GM21360 (cell line): ENCODE data around the gene PROX1.

Experiments
- ATAC-seq: cut with Tn5 transposase; IDR thresholded peaks from one replicate; pipeline ENCODE4 v1.9.1; 2021; ENCODE audit warnings: mild to moderate bottlenecking, moderate library complexity; ENCODE audit not compliant: unreplicated experiment

The PROX1 gene

GRCh38 chr1:213979751-213980586 is 7.8 kb upstream of the PROX1 start:
- ATAC-seq = no peak

GRCh38 chr1:213980906-213981305 is 6.9 kb upstream of the PROX1 start:
- ATAC-seq = no peak

- no peak for ATAC-seq
These were observed 5.5 kb upstream of the PROX1 start for GRCh38 chr1:213982289-213982671.

- no peak for ATAC-seq
These were observed 4.9 kb upstream of the PROX1 start for GRCh38 chr1:213982672-213983492.

- no peak for ATAC-seq
These were observed 4.0 kb upstream of the PROX1 start for GRCh38 chr1:213983493-213984386.

GRCh38 chr1:213984387-213985208 is 3.2 kb upstream of the PROX1 start:
- ATAC-seq = no peak

- no peak for ATAC-seq
These were observed 2.4 kb upstream of the PROX1 start for GRCh38 chr1:213985209-213986019.

GRCh38 chr1:213986020-213986924 is 1.5 kb upstream of the PROX1 start:
- ATAC-seq = no peak

- no peak for ATAC-seq
These were observed 885 bp upstream of the PROX1 start for GRCh38 chr1:213986925-213987250.

- peak; percentile 39 for ATAC-seq
These were observed 299 bp upstream of the PROX1 start for GRCh38 chr1:213987422-213987926.

GRCh38 chr1:213988507-213989001 is 781 bp downstream of the PROX1 start:
- peak; percentile 6 for ATAC-seq

- ATAC-seq = no peak
These were observed 1.5 kb downstream of the PROX1 start for GRCh38 chr1:213989002-213989855.

GRCh38 chr1:213993929-213994328 is 6.2 kb downstream of the PROX1 start:
- no peak for ATAC-seq

GRCh38 chr1:213994888-213995287 is 7.1 kb downstream of the PROX1 start:
- ATAC-seq = no peak

GRCh38 chr1:213995603-213996002 is 7.8 kb downstream of the PROX1 start:
- ATAC-seq = no peak

GRCh38 chr1:213996320-213997037 is 8.7 kb downstream of the PROX1 start:
- no peak for ATAC-seq
